NT2/D1 (cell line): ENCODE measurements around the gene KLHL26.

Source experiments
- DNase-seq: peaks from one replicate; pipeline ENCODE4 v3.0.0-alpha.2; 2011; ENCODE audit warnings: low read depth, low spot score
- H3K27me3 ChIP-seq: 2 replicates; pipeline ENCODE4 v1.6.0; 2011; ENCODE audit warnings: mild to moderate bottlenecking; ENCODE audit not compliant: insufficient read length, insufficient read depth
- H3K36me3 ChIP-seq: 2 replicates; pipeline ENCODE4 v1.6.1; 2011; ENCODE audit warnings: mild to moderate bottlenecking, low read length, mixed read lengths; ENCODE audit not compliant: insufficient read depth, insufficient read length
- H3K4me1 ChIP-seq: 2 replicates; pipeline ENCODE4 v1.5.1; 2011; ENCODE audit not compliant: insufficient read depth, insufficient read length
- H3K4me3 ChIP-seq: 2 replicates; pipeline ENCODE4 v1.5.1; 2011; ENCODE audit warnings: low read depth; ENCODE audit not compliant: insufficient read length
- H3K9ac ChIP-seq: 2 replicates; pipeline ENCODE4 v1.6.0; 2011; ENCODE audit warnings: low read depth; ENCODE audit not compliant: insufficient read length
- H3K9me3 ChIP-seq: 2 replicates; pipeline ENCODE4 v1.5.1; 2011; ENCODE audit warnings: mild to moderate bottlenecking, low read length; ENCODE audit not compliant: insufficient read depth
- SUZ12 ChIP-seq: IDR thresholded peaks from 2 replicates; pipeline ENCODE4 v1.6.1; 2011; ENCODE audit not compliant: insufficient read length, insufficient read depth; ENCODE audit errors: extremely low read depth
- YY1 ChIP-seq: IDR thresholded peaks from 2 replicates; pipeline ENCODE4 v1.6.1; 2011; ENCODE audit not compliant: insufficient read length, insufficient read depth
- ZNF274 ChIP-seq: IDR thresholded peaks from 2 replicates; pipeline ENCODE4 v1.6.1; 2011; ENCODE audit warnings: mild to moderate bottlenecking, low read depth, low read length

Gene KLHL26

GRCh38 chr19:18666317-18666716 is 29.5 kb downstream of the KLHL26 start:
- no peak for DNase-seq
- Histone ChIP-seq H3K9ac (peak overlapping the region; percentile 10), H3K36me3 (peaks cover 22% of the 10 kb centered on the region), H3K4me3 (no peak overlapping the region), H3K9me3 (no peaks in the 10 kb centered on the region), H3K27me3 (no peaks in the 10 kb centered on the region), H3K4me1 (peaks cover 20% of the 10 kb centered on the region)
- TF ChIP-seq YY1 (no peak), ZNF274 (no peak), SUZ12 (no peak)

DNA sequence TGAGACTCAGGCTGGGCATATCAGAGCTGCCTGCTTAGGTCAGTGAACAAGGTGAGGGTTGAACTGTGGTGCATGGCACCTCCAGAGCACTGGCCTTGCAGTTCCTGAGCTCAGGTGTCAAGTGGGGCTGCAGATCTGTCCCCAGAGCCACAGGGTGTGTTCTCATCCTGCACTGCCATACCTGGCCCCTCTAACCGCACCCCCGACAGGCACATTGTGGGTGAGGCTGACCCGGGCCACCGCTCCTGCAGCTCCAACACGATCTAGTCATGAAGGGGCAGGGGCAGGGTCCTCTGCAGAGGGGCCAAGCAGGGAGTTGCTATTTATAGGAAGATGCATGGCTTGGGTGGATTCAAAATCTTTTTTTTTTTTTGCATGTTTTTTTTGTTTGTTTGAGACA is 30.0 kb downstream of the KLHL26 start:
- DNase-seq, result no peak
- H3K9me3 ChIP-seq, result no peaks in the 10 kb centered on the region
- TF ChIP-seq SUZ12, result no peak
- TF ChIP-seq ZNF274, result no peak
- TF ChIP-seq YY1, result no peak
- H3K36me3 ChIP-seq, result peaks cover 22% of the 10 kb centered on the region
- no peak overlapping the region for H3K4me3 ChIP-seq
- no peak overlapping the region for H3K9ac ChIP-seq
- H3K4me1 ChIP-seq, result peaks cover 20% of the 10 kb centered on the region
- no peaks in the 10 kb centered on the region for H3K27me3 ChIP-seq

- Histone ChIP-seq H3K4me1 (peaks cover 24% of the 10 kb centered on the region), H3K27me3 (no peaks in the 10 kb centered on the region), H3K4me3 (no peak overlapping the region), H3K9me3 (no peaks in the 10 kb centered on the region), H3K9ac (no peak overlapping the region), H3K36me3 (peaks cover 22% of the 10 kb centered on the region)
- TF ChIP-seq YY1, result no peak
- TF ChIP-seq SUZ12, result no peak
- TF ChIP-seq ZNF274, result no peak
- DNase-seq, result no peak
These were observed 30.9 kb downstream of the KLHL26 start for GRCh38 chr19:18667531-18668251.

GRCh38 chr19:18668252-18668631 is 31.4 kb downstream of the KLHL26 start:
- no peak for TF ChIP-seq YY1
- no peak for TF ChIP-seq ZNF274
- no peak for TF ChIP-seq SUZ12

DNA sequence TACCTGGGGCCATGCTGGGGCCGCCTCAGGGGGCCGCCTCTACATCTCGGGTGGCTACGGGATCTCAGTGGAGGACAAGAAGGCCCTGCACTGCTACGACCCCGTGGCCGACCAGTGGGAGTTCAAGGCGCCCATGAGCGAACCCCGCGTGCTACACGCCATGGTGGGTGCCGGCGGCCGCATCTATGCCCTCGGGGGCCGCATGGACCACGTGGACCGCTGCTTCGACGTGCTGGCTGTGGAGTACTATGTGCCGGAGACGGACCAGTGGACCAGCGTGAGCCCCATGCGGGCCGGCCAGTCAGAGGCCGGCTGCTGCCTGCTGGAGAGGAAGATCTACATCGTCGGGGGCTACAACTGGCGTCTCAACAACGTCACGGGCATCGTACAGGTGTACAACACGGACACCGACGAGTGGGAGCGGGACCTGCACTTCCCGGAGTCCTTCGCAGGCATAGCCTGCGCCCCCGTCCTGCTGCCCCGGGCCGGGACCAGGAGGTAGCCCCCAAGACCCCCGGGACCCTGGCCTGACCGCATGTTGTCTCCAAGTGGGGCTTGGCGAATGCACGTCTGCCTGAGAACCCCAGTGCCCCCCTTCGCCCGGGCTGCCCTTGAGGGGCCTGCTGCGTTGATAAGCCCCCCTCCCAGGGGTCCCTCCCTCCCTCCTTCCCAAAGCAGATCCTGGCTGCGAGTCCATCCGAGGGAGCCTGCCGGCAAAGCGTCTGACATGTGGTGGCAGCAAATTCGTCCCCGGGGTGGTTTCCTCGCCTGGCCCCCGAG is 32.1 kb downstream of the KLHL26 start:
- no peak for DNase-seq
- Histone ChIP-seq H3K9ac (no peak overlapping the region), H3K36me3 (peaks cover 22% of the 10 kb centered on the region), H3K27me3 (no peaks in the 10 kb centered on the region), H3K4me3 (no peak overlapping the region), H3K4me1 (peaks cover 16% of the 10 kb centered on the region), H3K9me3 (no peaks in the 10 kb centered on the region)
- no peak for TF ChIP-seq YY1
- no peak for TF ChIP-seq ZNF274
- TF ChIP-seq SUZ12, result no peak

More at GRCh38 chr19:18668252-18668631, 31.4 kb downstream of the KLHL26 start:
- no peaks in the 10 kb centered on the region for H3K27me3 ChIP-seq
- no peaks in the 10 kb centered on the region for H3K9me3 ChIP-seq
- peaks cover 22% of the 10 kb centered on the region for H3K36me3 ChIP-seq
- H3K4me1 ChIP-seq, result peaks cover 19% of the 10 kb centered on the region
- H3K4me3 ChIP-seq, result no peak overlapping the region
- no peak for DNase-seq
- no peak overlapping the region for H3K9ac ChIP-seq

- DNase-seq, result no peak
- Histone ChIP-seq H3K9ac (no peak overlapping the region), H3K4me3 (no peak overlapping the region)
These were observed 32.6 kb downstream of the KLHL26 start for GRCh38 chr19:18669524-18669817.

GRCh38 chr19:18669883-18670282 is 33.1 kb downstream of the KLHL26 start:
- Histone ChIP-seq H3K36me3 (peaks cover 22% of the 10 kb centered on the region), H3K9me3 (0 out of 2 replicates have a peak, but pooled peaks cover 3% of the 10 kb centered on the region), H3K4me3 (no peak overlapping the region), H3K27me3 (no peaks in the 10 kb centered on the region), H3K4me1 (peaks cover 13% of the 10 kb centered on the region), H3K9ac (no peak overlapping the region)
- DNase-seq, result no peak
- TF ChIP-seq SUZ12 (no peak), ZNF274 (no peak), YY1 (no peak)

More at GRCh38 chr19:18669524-18669817, 32.6 kb downstream of the KLHL26 start:
- H3K36me3 ChIP-seq, result peaks cover 22% of the 10 kb centered on the region
- TF ChIP-seq YY1, result no peak
- no peak for TF ChIP-seq ZNF274
- no peak for TF ChIP-seq SUZ12
- H3K9me3 ChIP-seq, result no peaks in the 10 kb centered on the region
- H3K27me3 ChIP-seq, result no peaks in the 10 kb centered on the region
- H3K4me1 ChIP-seq, result peaks cover 13% of the 10 kb centered on the region
